ENCODE measurements around the gene ADGRV1.

The ADGRV1 gene

GRCh38 chr5:91136271-91136670 lies 577.7 kb downstream of the ADGRV1 start:
- H3K36me3 ChIP-seq (ENCODE audit: control insufficient read depth, insufficient read depth, low read length) = no peaks in the 10 kb centered on the region
- no peaks in the 10 kb centered on the region for H3K4me1 ChIP-seq (ENCODE audit: control insufficient read depth, insufficient read depth, low read length)
- H3K27me3 ChIP-seq (ENCODE audit: control insufficient read depth, insufficient read depth, low read length) = no peaks in the 10 kb centered on the region
- no peaks in the 10 kb centered on the region for H3K9me3 ChIP-seq (ENCODE audit: control insufficient read depth, insufficient read depth, low read length)
- no peak overlapping the region for H3K9ac ChIP-seq (ENCODE audit: low read depth, low read length)
- H3K4me3 ChIP-seq (ENCODE audit: low read depth, low read length) = no peak overlapping the region

- H3K4me3 ChIP-seq (ENCODE audit: low read depth, low read length) = no peak overlapping the region
- no peaks in the 10 kb centered on the region for H3K4me1 ChIP-seq (ENCODE audit: control insufficient read depth, insufficient read depth, low read length)
- no peaks in the 10 kb centered on the region for H3K36me3 ChIP-seq (ENCODE audit: control insufficient read depth, insufficient read depth, low read length)
- no peaks in the 10 kb centered on the region for H3K27me3 ChIP-seq (ENCODE audit: control insufficient read depth, insufficient read depth, low read length)
- no peak overlapping the region for H3K9ac ChIP-seq (ENCODE audit: low read depth, low read length)
- H3K9me3 ChIP-seq (ENCODE audit: control insufficient read depth, insufficient read depth, low read length) = no peaks in the 10 kb centered on the region
Observed at GRCh38 chr5:91137647-91138046, 579.0 kb downstream of the ADGRV1 start.

- H3K27me3 ChIP-seq (ENCODE audit: control insufficient read depth, insufficient read depth, low read length) = no peaks in the 10 kb centered on the region
- H3K4me1 ChIP-seq (ENCODE audit: control insufficient read depth, insufficient read depth, low read length) = no peaks in the 10 kb centered on the region
- H3K9me3 ChIP-seq (ENCODE audit: control insufficient read depth, insufficient read depth, low read length) = no peaks in the 10 kb centered on the region
- H3K9ac ChIP-seq (ENCODE audit: low read depth, low read length) = no peak overlapping the region
- no peaks in the 10 kb centered on the region for H3K36me3 ChIP-seq (ENCODE audit: control insufficient read depth, insufficient read depth, low read length)
- no peak overlapping the region for H3K4me3 ChIP-seq (ENCODE audit: low read depth, low read length)
Observed at GRCh38 chr5:91139572-91140200, 581.1 kb downstream of the ADGRV1 start.

GRCh38 chr5:91140657-91141056 lies 582.1 kb downstream of the ADGRV1 start:
- no peak overlapping the region for H3K4me3 ChIP-seq (ENCODE audit: low read depth, low read length)
- H3K27me3 ChIP-seq (ENCODE audit: control insufficient read depth, insufficient read depth, low read length) = no peaks in the 10 kb centered on the region
- no peaks in the 10 kb centered on the region for H3K4me1 ChIP-seq (ENCODE audit: control insufficient read depth, insufficient read depth, low read length)
- H3K9ac ChIP-seq (ENCODE audit: low read depth, low read length) = no peak overlapping the region
- H3K9me3 ChIP-seq (ENCODE audit: control insufficient read depth, insufficient read depth, low read length) = no peaks in the 10 kb centered on the region
- H3K36me3 ChIP-seq (ENCODE audit: control insufficient read depth, insufficient read depth, low read length) = no peaks in the 10 kb centered on the region

- no peaks in the 10 kb centered on the region for H3K27me3 ChIP-seq (ENCODE audit: control insufficient read depth, insufficient read depth, low read length)
- H3K9me3 ChIP-seq (ENCODE audit: control insufficient read depth, insufficient read depth, low read length) = no peaks in the 10 kb centered on the region
- H3K4me1 ChIP-seq (ENCODE audit: control insufficient read depth, insufficient read depth, low read length) = no peaks in the 10 kb centered on the region
- H3K36me3 ChIP-seq (ENCODE audit: control insufficient read depth, insufficient read depth, low read length) = no peaks in the 10 kb centered on the region
- H3K4me3 ChIP-seq (ENCODE audit: low read depth, low read length) = no peak overlapping the region
- H3K9ac ChIP-seq (ENCODE audit: low read depth, low read length) = no peak overlapping the region
Observed at GRCh38 chr5:91141642-91142041, 583.0 kb downstream of the ADGRV1 start.

- Histone ChIP-seq H3K4me3 (ENCODE audit: low read depth, low read length) (no peak overlapping the region), H3K36me3 (ENCODE audit: control insufficient read depth, insufficient read depth, low read length) (no peaks in the 10 kb centered on the region), H3K9ac (ENCODE audit: low read depth, low read length) (no peak overlapping the region), H3K4me1 (ENCODE audit: control insufficient read depth, insufficient read depth, low read length) (no peaks in the 10 kb centered on the region), H3K9me3 (ENCODE audit: control insufficient read depth, insufficient read depth, low read length) (no peaks in the 10 kb centered on the region), H3K27me3 (ENCODE audit: control insufficient read depth, insufficient read depth, low read length) (no peaks in the 10 kb centered on the region)
Observed at GRCh38 chr5:91142386-91142785, 583.8 kb downstream of the ADGRV1 start.

GRCh38 chr5:91142819-91143218 lies 584.2 kb downstream of the ADGRV1 start:
- H3K9me3 ChIP-seq (ENCODE audit: control insufficient read depth, insufficient read depth, low read length) = no peaks in the 10 kb centered on the region
- H3K9ac ChIP-seq (ENCODE audit: low read depth, low read length) = no peak overlapping the region
- H3K4me1 ChIP-seq (ENCODE audit: control insufficient read depth, insufficient read depth, low read length) = no peaks in the 10 kb centered on the region
- H3K36me3 ChIP-seq (ENCODE audit: control insufficient read depth, insufficient read depth, low read length) = no peaks in the 10 kb centered on the region
- no peaks in the 10 kb centered on the region for H3K27me3 ChIP-seq (ENCODE audit: control insufficient read depth, insufficient read depth, low read length)
- no peak overlapping the region for H3K4me3 ChIP-seq (ENCODE audit: low read depth, low read length)

- no peaks in the 10 kb centered on the region for H3K36me3 ChIP-seq (ENCODE audit: control insufficient read depth, insufficient read depth, low read length)
- no peak overlapping the region for H3K9ac ChIP-seq (ENCODE audit: low read depth, low read length)
- H3K9me3 ChIP-seq (ENCODE audit: control insufficient read depth, insufficient read depth, low read length) = no peaks in the 10 kb centered on the region
- H3K4me1 ChIP-seq (ENCODE audit: control insufficient read depth, insufficient read depth, low read length) = no peaks in the 10 kb centered on the region
- H3K27me3 ChIP-seq (ENCODE audit: control insufficient read depth, insufficient read depth, low read length) = no peaks in the 10 kb centered on the region
- no peak overlapping the region for H3K4me3 ChIP-seq (ENCODE audit: low read depth, low read length)
Observed at GRCh38 chr5:91143840-91144239, 585.2 kb downstream of the ADGRV1 start.

- Histone ChIP-seq H3K9me3 (ENCODE audit: control insufficient read depth, insufficient read depth, low read length) (no peaks in the 10 kb centered on the region), H3K4me3 (ENCODE audit: low read depth, low read length) (no peak overlapping the region), H3K9ac (ENCODE audit: low read depth, low read length) (no peak overlapping the region), H3K27me3 (ENCODE audit: control insufficient read depth, insufficient read depth, low read length) (no peaks in the 10 kb centered on the region), H3K4me1 (ENCODE audit: control insufficient read depth, insufficient read depth, low read length) (no peaks in the 10 kb centered on the region), H3K36me3 (ENCODE audit: control insufficient read depth, insufficient read depth, low read length) (no peaks in the 10 kb centered on the region)
Observed at GRCh38 chr5:91144491-91145332, 586.1 kb downstream of the ADGRV1 start.

GRCh38 chr5:91145333-91145620 lies 586.7 kb downstream of the ADGRV1 start:
- Histone ChIP-seq H3K36me3 (ENCODE audit: control insufficient read depth, insufficient read depth, low read length) (no peaks in the 10 kb centered on the region), H3K4me1 (ENCODE audit: control insufficient read depth, insufficient read depth, low read length) (no peaks in the 10 kb centered on the region), H3K9ac (ENCODE audit: low read depth, low read length) (no peak overlapping the region), H3K4me3 (ENCODE audit: low read depth, low read length) (no peak overlapping the region), H3K27me3 (ENCODE audit: control insufficient read depth, insufficient read depth, low read length) (no peaks in the 10 kb centered on the region), H3K9me3 (ENCODE audit: control insufficient read depth, insufficient read depth, low read length) (no peaks in the 10 kb centered on the region)

GRCh38 chr5:91146230-91146629 lies 587.6 kb downstream of the ADGRV1 start:
- H3K4me3 ChIP-seq (ENCODE audit: low read depth, low read length) = no peak overlapping the region
- H3K4me1 ChIP-seq (ENCODE audit: control insufficient read depth, insufficient read depth, low read length) = no peaks in the 10 kb centered on the region
- H3K9me3 ChIP-seq (ENCODE audit: control insufficient read depth, insufficient read depth, low read length) = no peaks in the 10 kb centered on the region
- no peak overlapping the region for H3K9ac ChIP-seq (ENCODE audit: low read depth, low read length)
- H3K36me3 ChIP-seq (ENCODE audit: control insufficient read depth, insufficient read depth, low read length) = no peaks in the 10 kb centered on the region
- H3K27me3 ChIP-seq (ENCODE audit: control insufficient read depth, insufficient read depth, low read length) = no peaks in the 10 kb centered on the region

GRCh38 chr5:91146905-91147600 lies 588.5 kb downstream of the ADGRV1 start:
- Histone ChIP-seq H3K27me3 (ENCODE audit: control insufficient read depth, insufficient read depth, low read length) (no peaks in the 10 kb centered on the region), H3K9ac (ENCODE audit: low read depth, low read length) (no peak overlapping the region), H3K36me3 (ENCODE audit: control insufficient read depth, insufficient read depth, low read length) (no peaks in the 10 kb centered on the region), H3K4me3 (ENCODE audit: low read depth, low read length) (no peak overlapping the region), H3K4me1 (ENCODE audit: control insufficient read depth, insufficient read depth, low read length) (no peaks in the 10 kb centered on the region), H3K9me3 (ENCODE audit: control insufficient read depth, insufficient read depth, low read length) (no peaks in the 10 kb centered on the region)

Measured in iPS-15b (cell line).